Hepatocyte (in vitro differentiated cells): ENCODE measurements around the gene GPER1.

Source experiments
- EZH2phosphoT487 ChIP-seq: fragments of 200-600 bp; sonication (generic); IDR thresholded peaks from one replicate; pipeline ENCODE4 v1.6.1; 2018; ENCODE audit warnings: antibody characterized with exemption, mild to moderate bottlenecking, low read depth, moderate library complexity; ENCODE audit not compliant: unreplicated experiment, severe bottlenecking
- TF ChIP-seq, protein P1 (sequence below): fragments of 200-600 bp; sonication (generic); IDR thresholded peaks from 2 replicates; pipeline ENCODE4 v1.5.1; 2016; ENCODE audit warnings: antibody characterized with exemption, mild to moderate bottlenecking; ENCODE audit not compliant: poor library complexity

DNA sequence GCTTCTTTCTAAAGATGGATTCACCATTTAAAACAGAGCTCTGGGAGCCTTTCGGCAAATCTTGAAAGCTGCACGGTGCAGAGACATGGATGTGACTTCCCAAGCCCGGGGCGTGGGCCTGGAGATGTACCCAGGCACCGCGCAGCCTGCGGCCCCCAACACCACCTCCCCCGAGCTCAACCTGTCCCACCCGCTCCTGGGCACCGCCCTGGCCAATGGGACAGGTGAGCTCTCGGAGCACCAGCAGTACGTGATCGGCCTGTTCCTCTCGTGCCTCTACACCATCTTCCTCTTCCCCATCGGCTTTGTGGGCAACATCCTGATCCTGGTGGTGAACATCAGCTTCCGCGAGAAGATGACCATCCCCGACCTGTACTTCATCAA, 3.7 kb downstream of the GPER1 start:
- TF ChIP-seq, protein P1, sequence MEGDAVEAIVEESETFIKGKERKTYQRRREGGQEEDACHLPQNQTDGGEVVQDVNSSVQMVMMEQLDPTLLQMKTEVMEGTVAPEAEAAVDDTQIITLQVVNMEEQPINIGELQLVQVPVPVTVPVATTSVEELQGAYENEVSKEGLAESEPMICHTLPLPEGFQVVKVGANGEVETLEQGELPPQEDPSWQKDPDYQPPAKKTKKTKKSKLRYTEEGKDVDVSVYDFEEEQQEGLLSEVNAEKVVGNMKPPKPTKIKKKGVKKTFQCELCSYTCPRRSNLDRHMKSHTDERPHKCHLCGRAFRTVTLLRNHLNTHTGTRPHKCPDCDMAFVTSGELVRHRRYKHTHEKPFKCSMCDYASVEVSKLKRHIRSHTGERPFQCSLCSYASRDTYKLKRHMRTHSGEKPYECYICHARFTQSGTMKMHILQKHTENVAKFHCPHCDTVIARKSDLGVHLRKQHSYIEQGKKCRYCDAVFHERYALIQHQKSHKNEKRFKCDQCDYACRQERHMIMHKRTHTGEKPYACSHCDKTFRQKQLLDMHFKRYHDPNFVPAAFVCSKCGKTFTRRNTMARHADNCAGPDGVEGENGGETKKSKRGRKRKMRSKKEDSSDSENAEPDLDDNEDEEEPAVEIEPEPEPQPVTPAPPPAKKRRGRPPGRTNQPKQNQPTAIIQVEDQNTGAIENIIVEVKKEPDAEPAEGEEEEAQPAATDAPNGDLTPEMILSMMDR = no peak
- no peak for TF ChIP-seq EZH2phosphoT487
